Right cardiac atrium (tissue), 5 donors: Measurements from ENCODE around the gene ITM2C. TPM values are rescaled to one million over a fixed set of nuclear protein-coding genes. Genes with fewer than 3 reads are reported as not detected.
A peak's percentile ranks its signal among the peaks of the same experiment; 100 is the strongest.

Experiments
- ATAC-seq, 2 donors: fragments of 200-7000 bp; cut with Tn5 transposase; one replicate each; pipeline versions ENCODE4 v1.8.0 to v1.9.1; 2020; ENCODE audit warnings: moderate library complexity in 2 of 2, mild to moderate bottlenecking in 1 of 2
- DNase-seq, 3 donors: peaks; one replicate each; pipeline ENCODE4 v3.0.0-alpha.2; 2020
- H3K27ac ChIP-seq: one replicate; pipeline ENCODE4 v1.5.1; 2013; ENCODE audit warnings: mild to moderate bottlenecking, low read length, control low read depth, moderate library complexity
- H3K27me3 ChIP-seq: one replicate; pipeline ENCODE4 v1.6.1; 2013; ENCODE audit not compliant: control insufficient read depth, insufficient read depth
- H3K4me1 ChIP-seq: one replicate; pipeline ENCODE4 v1.6.1; 2013; ENCODE audit warnings: low read length; ENCODE audit not compliant: control insufficient read depth, insufficient read depth
- H3K4me3 ChIP-seq: one replicate; pipeline ENCODE4 v1.5.1; 2013; ENCODE audit warnings: low read length, control low read depth
- H3K9me3 ChIP-seq: one replicate; pipeline ENCODE4 v1.6.1; 2013; ENCODE audit warnings: low read length; ENCODE audit not compliant: control insufficient read depth
- WGBS: extraction: QIAGEN DNeasy Blood & Tissue Kit; methylation state at CpG from one replicate; pipeline ENCODE4 v1.1.7; 2013; 5-methylcytosine and 5-hydroxymethylcytosine counted together
- intact Hi-C, 4 donors: fragments of 100-400 bp; cut with DNase I; formaldehyde crosslinking; loops; one replicate each; pipeline versions ENCODE4 v1.11.0 to v1.14.0; 2022 to 2023
- polyA plus RNA-seq: library from polyadenylated mRNA; stranded (reverse); fragments of 200-250 nt; gene quantifications from one replicate; pipeline ENCODE4 v1.2.3, GENCODE V29; 2013
- total RNA-seq, 4 donors: library from RNA; stranded (reverse); fragmentation: NEBNext Ultra II Directional; extraction: Animal tissue kit (Norgen Biotek cat#: 25700); gene quantifications; one replicate each; pipeline ENCODE4 v1.2.1, GENCODE V29; 2021
- donor health status: healthy with polysubstance abuse.
- donor health status: DM: no; HTN: yes; CAD: no.
- donor health status: DM: no; HTN: no; CAD: no.
- donor health status: DM: no; HTN: yes; CAD: no; lungs with severe emphysema.
- donor health status: DM: yes; HTN: yes; CAD: no.

ITM2C gene
- total and polyA plus RNA-seq, 5 donors = 40.5 to 73.1 (median 59.4) TPM

DNA sequence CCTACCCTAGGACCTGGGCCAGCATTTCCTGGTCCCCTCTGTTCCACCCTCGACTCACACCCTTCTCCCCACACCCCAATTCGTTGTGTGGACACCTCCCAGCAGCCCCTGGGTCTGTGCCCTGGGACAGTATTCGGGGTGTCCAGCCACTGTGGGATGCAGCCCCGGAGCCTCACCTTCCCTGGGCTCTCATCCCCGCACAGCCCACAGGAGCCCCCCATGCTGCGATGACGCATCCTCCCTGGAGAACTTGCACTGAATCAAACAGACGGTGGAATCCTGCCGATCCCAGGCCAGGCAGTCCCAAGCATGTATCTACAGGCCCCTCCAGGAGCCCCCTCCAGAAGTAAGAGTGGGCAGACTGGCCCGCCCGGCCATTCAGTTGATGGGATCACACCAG, 9.7 kb downstream of the ITM2C start:
- Histone ChIP-seq H3K4me1 (no peaks in the 10 kb centered on the region), H3K27ac (no peak overlapping the region), H3K9me3 (no peaks in the 10 kb centered on the region), H3K4me3 (no peak overlapping the region), H3K27me3 (no peaks in the 10 kb centered on the region)
- DNase-seq = peak in 1 of 3 donors; percentile 19
- intact Hi-C loops = no loop called here
- 87% methylated on average over 11 of the region's 11 CpGs for WGBS
- no peak for ATAC-seq

DNA sequence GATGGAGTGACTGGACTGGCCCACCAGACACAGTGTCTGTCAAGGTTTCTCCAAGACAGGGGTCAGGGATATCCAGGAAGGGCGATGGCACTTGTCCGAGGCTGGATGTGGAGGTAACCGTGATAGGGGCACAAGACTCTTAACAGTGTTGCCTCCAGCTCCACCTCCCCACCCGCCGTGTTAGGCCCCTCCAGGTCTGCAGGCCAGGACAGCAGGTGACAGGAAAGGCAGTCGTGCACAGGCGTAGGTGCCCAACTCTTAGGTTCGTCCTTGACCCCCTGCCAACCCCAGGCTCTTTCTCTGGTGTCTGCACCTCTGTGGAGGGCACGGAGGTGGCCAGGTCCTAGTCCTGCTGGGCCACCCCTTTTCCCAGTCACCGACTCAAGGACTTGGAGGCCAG, 10.1 kb downstream of the ITM2C start:
- WGBS = 90% methylated on average over 10 of the region's 10 CpGs
- intact Hi-C loops = no loop called here
- Histone ChIP-seq H3K9me3 (no peaks in the 10 kb centered on the region), H3K27me3 (no peaks in the 10 kb centered on the region), H3K27ac (no peak overlapping the region), H3K4me3 (no peak overlapping the region), H3K4me1 (no peaks in the 10 kb centered on the region)
- peak in 1 of 3 donors; percentile 19 for DNase-seq
- no peak for ATAC-seq

DNA sequence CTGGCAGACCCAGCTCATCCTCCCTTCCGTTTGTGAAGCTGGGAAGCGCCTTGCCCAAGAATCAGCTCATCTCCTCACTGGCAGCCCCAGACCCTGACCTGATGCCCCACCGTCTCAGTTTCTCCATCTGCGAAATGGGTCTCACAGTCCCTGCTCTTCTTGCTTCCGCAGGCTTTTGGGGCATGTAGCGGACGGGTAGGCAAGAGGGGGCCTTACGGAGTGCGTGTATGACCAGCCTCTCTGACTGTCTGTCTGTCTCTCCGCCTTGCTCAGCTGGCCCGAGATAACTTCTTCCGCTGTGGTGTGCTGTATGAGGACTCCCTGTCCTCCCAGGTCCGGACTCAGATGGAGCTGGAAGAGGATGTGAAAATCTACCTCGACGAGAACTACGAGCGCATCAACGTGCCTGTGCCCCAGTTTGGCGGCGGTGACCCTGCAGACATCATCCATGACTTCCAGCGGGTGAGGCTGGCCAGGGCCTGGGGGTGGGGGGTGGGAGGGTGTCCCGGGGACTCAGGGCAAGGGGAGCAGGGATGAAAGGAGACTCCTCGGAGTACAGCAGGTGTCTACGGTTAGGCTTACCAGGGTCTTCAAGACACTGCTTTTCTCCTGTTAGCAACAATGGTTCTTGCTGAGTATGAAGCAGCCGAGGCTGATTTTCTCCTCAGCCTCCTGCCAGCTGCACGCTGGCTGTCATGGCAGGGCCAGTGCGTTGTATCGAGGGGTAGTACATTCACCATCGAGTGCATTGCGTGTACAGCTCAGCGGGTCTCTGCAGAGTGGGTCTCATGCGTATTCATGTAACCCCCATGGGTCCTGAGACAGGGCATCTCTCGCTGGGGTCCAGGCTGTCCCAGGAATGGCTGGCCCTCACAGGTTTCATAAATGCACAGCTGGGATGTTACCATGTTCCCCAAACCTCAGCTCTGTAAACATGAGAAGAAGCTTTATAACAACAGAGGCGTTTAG, 10.9 kb downstream of the ITM2C start:
- no peak overlapping the region for H3K27ac ChIP-seq
- DNase-seq (peak in 1 of 3 donors; percentile 40), ATAC-seq (no peak)
- intact Hi-C loops = no loop called here
- H3K4me3 ChIP-seq = no peak overlapping the region
- H3K27me3 ChIP-seq = no peaks in the 10 kb centered on the region
- no peaks in the 10 kb centered on the region for H3K4me1 ChIP-seq
- WGBS = 93% methylated on average over 34 of the region's 34 CpGs
- H3K9me3 ChIP-seq = no peaks in the 10 kb centered on the region

DNA sequence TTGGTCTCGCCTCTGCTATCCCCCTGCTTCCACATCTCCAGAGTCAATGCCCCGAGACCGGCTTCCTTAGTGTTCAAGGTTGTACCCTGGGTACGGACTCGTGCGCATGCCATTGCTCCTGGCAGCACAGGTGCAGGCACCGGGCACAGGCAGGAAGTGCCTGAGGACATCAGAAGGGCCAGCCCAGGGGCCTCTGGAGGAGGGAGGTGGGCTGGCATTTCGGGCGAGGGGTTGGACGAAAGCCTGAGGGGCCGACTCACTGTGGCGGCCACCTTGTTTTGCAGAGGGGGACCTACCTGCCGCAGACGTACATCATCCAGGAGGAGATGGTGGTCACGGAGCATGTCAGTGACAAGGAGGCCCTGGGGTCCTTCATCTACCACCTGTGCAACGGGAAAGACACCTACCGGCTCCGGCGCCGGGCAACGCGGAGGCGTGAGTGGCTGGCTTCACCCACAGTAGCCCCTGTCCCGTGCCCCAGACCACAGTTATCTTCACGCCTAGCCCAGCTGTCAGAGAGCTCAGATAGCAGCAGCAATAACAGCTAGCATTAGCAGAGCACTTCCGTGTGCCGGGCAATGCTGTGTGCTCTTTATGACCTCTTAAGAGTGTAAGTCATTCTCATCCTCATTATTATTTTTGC, 12.5 kb downstream of the ITM2C start:
- peak in 1 of 3 donors; percentile 57 for DNase-seq
- WGBS = 72% methylated on average over 27 of the region's 27 CpGs

DNA sequence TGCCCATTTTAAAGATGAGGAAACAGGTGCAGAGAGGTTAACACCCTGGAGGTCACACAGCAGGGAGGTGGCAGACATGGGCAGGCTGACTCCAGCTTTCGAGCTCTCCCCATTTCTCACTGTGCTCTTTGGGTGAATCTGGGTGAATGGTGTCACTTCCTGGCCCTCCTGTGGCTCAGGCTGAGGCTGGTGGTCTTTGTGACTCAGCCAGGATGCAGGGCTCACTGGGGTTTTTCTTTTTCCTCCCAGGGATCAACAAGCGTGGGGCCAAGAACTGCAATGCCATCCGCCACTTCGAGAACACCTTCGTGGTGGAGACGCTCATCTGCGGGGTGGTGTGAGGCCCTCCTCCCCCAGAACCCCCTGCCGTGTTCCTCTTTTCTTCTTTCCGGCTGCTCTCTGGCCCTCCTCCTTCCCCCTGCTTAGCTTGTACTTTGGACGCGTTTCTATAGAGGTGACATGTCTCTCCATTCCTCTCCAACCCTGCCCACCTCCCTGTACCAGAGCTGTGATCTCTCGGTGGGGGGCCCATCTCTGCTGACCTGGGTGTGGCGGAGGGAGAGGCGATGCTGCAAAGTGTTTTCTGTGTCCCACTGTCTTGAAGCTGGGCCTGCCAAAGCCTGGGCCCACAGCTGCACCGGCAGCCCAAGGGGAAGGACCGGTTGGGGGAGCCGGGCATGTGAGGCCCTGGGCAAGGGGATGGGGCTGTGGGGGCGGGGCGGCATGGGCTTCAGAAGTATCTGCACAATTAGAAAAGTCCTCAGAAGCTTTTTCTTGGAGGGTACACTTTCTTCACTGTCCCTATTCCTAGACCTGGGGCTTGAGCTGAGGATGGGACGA, 13.2 kb downstream of the ITM2C start:
- WGBS = 77% methylated on average over 20 of the region's 20 CpGs
- Histone ChIP-seq H3K4me3 (no peak overlapping the region), H3K9me3 (no peaks in the 10 kb centered on the region), H3K27me3 (no peaks in the 10 kb centered on the region), H3K4me1 (no peaks in the 10 kb centered on the region), H3K27ac (no peak overlapping the region)
- no peak for ATAC-seq
- intact Hi-C loops = no loop called here
- peak in 1 of 3 donors; percentile 35 for DNase-seq

More for the DNA sequence above, 12.5 kb downstream of the ITM2C start:
- ATAC-seq = peak in 1 of 2 donors; percentile 36
- Histone ChIP-seq H3K27ac (no peak overlapping the region), H3K4me3 (no peak overlapping the region), H3K9me3 (no peaks in the 10 kb centered on the region), H3K4me1 (no peaks in the 10 kb centered on the region), H3K27me3 (no peaks in the 10 kb centered on the region)
- intact Hi-C loops = no loop called here

DNA sequence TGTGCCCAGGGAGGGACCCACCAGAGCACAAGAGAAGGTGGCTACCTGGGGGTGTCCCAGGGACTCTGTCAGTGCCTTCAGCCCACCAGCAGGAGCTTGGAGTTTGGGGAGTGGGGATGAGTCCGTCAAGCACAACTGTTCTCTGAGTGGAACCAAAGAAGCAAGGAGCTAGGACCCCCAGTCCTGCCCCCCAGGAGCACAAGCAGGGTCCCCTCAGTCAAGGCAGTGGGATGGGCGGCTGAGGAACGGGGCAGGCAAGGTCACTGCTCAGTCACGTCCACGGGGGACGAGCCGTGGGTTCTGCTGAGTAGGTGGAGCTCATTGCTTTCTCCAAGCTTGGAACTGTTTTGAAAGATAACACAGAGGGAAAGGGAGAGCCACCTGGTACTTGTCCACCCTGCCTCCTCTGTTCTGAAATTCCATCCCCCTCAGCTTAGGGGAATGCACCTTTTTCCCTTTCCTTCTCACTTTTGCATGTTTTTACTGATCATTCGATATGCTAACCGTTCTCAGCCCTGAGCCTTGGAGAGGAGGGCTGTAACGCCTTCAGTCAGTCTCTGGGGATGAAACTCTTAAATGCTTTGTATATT, 14.0 kb downstream of the ITM2C start:
- no peaks in the 10 kb centered on the region for H3K4me1 ChIP-seq
- no peak for ATAC-seq
- H3K27ac ChIP-seq = no peak overlapping the region
- intact Hi-C loops = no loop called here
- 55% methylated on average over 10 of the region's 10 CpGs for WGBS
- DNase-seq = peak in 1 of 3 donors; percentile 25
- no peak overlapping the region for H3K4me3 ChIP-seq
- H3K27me3 ChIP-seq = no peaks in the 10 kb centered on the region
- no peaks in the 10 kb centered on the region for H3K9me3 ChIP-seq

DNA sequence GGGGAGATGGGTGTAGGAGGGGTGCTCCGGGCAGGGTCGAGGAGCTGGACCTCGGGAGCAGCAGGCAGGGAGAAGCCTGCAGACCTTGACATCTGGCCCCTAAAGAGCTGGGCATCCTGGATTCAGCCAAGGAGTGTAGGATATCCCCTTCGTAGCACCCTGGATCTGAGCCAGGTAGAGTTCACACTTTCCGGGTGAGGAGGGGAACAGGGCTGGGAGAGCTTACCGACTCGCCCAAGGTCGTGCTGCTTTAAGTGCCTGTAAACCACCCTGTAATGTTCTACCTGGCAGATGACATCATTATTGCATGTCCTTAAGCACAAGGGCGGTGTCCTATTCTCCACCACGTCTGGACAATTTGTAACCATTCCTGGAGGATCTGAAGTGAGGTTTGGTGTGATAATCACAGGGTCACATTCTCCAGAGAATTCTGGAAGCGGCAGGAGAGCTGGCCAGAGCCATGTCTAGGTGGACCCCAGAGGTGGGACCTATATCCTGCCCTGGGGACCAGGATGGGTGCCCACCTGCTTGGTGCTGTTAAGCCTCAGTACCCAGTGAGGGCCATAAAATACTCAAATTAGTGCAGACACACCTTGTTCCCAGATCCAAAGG, 14.6 kb downstream of the ITM2C start:
- H3K4me3 ChIP-seq = no peak overlapping the region
- no peaks in the 10 kb centered on the region for H3K4me1 ChIP-seq
- no peaks in the 10 kb centered on the region for H3K9me3 ChIP-seq
- intact Hi-C loops = no loop called here
- WGBS = 48% methylated on average over 11 of the region's 11 CpGs
- H3K27ac ChIP-seq = no peak overlapping the region
- ATAC-seq = no peak
- no peaks in the 10 kb centered on the region for H3K27me3 ChIP-seq
- DNase-seq = peak in 1 of 3 donors; percentile 6

DNA sequence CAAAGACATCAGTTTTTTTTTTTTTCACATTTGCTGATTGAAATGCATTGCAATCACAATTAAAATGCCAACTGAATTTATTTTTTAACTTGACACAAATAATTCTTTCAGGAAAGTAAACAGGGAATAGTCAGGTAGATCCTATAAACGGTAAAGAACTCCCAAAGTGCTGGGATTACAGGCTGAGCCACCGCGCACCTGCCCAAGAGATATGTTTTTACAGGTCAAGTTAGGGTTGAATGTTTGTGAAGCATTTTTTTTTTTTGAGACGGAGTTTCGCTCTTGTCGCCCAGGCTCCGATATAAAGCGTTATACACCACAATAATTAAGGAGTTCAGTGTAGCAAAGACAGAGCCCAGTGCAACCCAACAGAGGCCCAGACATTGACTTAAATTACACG, 15.1 kb downstream of the ITM2C start:
- no peaks in the 10 kb centered on the region for H3K4me1 ChIP-seq
- H3K27me3 ChIP-seq = no peaks in the 10 kb centered on the region
- no peaks in the 10 kb centered on the region for H3K9me3 ChIP-seq
- WGBS = 90% methylated on average over 9 of the region's 9 CpGs
- no peak overlapping the region for H3K27ac ChIP-seq
- no peak for DNase-seq
- no peak overlapping the region for H3K4me3 ChIP-seq
- no peak for ATAC-seq
- intact Hi-C loops = no loop called here

DNA sequence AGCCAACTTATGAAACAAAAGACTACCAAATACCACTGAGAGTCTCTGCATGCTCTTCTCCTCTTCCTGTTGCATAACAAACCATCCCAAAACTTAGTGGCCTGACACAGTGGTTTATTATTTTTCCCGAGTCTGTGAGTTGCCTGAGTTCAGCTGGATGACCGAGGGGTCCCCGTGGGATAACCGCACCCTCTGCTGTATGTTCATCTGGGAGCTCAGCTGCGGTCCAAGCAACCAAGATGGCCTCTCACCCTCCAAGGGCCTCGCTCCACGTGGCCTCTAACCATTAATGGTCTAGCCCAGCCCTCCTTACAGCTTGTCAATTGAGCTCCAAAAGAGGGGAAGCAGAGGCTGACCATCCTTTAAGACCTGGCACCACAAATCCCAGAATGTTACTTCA, 17.1 kb downstream of the ITM2C start:
- DNase-seq (no peak), ATAC-seq (no peak)
- Histone ChIP-seq H3K9me3 (no peaks in the 10 kb centered on the region), H3K4me1 (no peaks in the 10 kb centered on the region), H3K27ac (no peak overlapping the region), H3K4me3 (no peak overlapping the region), H3K27me3 (no peaks in the 10 kb centered on the region)
- WGBS = 91% methylated on average over 7 of the region's 7 CpGs
- intact Hi-C loops = loop anchor here in 1 of 4 donors (2.0 kb wide), 1 partner anchor 15 kb away; no protein-coding TSS in a partner anchor

DNA sequence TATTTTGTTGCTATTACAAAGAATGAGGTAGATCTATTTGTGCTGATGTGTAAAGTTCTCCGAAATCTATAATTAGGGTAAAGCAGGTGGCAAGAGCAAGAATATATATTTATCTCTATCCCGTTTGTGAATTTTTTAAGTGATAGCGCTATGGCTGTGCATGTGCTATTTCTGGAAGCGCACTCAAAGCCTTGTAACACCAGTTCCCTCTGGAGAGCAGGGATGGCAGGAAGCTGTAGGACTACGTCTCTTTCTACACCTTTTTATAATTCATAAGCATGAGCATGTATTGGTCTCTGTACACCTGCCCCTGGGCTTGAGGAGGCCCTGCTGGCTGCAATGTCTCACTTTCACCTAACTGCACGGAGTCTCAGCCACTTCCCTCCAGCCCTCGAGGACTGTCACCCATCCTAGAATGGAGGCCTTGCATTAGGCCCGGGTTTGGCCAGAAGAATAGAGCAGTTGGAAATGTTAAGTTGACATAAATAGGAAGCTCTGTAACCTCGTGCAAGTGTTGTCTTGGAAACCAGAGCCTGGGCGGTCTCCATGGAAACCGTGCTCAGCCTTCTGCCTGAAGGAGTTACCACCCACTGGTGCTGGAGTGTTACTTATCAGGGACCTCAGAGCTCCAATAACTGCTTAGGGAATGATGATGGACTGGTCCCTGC, 20.9 kb downstream of the ITM2C start:
- no peaks in the 10 kb centered on the region for H3K9me3 ChIP-seq
- WGBS = 40% methylated on average over 11 of the region's 11 CpGs
- no peaks in the 10 kb centered on the region for H3K27me3 ChIP-seq
- no peak for ATAC-seq
- no peak overlapping the region for H3K4me3 ChIP-seq
- intact Hi-C loops = no loop called here
- H3K4me1 ChIP-seq = no peaks in the 10 kb centered on the region
- DNase-seq = peak in 1 of 3 donors; percentile 60
- H3K27ac ChIP-seq = no peak overlapping the region
